Measurements from ENCODE around the gene LRRC8C.

Gene LRRC8C

DNA sequence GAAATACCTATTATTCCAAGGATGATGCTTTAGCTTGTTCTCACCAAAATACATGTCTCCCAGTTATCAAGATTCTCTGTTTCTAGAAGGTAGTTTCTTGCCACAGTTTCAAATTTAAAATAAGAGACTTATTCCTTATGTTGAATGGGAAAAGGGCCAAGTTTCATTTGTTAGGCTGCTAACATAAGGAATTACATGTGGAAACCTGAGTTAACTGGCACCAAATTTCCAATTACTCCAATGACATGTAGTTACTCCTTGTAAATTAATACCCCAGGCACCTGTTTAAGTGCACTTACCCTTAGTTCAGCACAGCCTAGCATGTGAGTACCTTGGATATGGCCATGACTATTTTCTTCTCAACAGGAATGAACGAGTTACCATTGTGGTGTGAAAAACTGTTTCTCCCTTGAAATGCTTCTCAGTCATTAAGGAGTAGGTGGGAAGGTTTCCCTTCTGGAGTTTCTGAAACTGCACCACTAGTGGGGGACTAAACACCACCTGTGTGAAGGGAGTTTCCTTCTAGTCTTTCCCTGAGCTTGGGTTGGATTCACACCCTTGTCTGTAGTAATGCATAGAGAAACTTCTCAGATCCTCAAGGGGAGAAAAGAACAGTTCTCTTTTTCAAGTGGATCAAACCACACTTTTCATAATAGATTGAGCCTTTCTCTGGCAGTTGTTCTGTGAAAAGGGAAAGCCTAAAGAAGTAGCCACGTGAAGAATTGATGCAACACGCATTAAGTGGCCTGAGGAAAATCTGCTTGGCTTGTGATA lies 32.3 kb upstream of the LRRC8C start:
- Histone ChIP-seq H4K20me1 (ENCODE audit: insufficient read depth, low read length) (no peaks in the 10 kb centered on the region), H3K9me3 (ENCODE audit: low read length) (no peaks in the 10 kb centered on the region), H2AFZ (ENCODE audit: low read length) (no peak overlapping the region), H3K4me3 (ENCODE audit: low read depth, low read length, poor library complexity, severe bottlenecking) (no peak overlapping the region), H3K27me3 (ENCODE audit: insufficient read depth, low read length) (no peaks in the 10 kb centered on the region), H3K36me3 (ENCODE audit: insufficient read depth, low read length) (no peaks in the 10 kb centered on the region), H3K27ac (ENCODE audit: low read depth, low read length, poor library complexity, severe bottlenecking) (no peak overlapping the region), H3K9ac (ENCODE audit: low read length) (no peak overlapping the region), H3K4me2 (ENCODE audit: low read length) (no peak overlapping the region), H3K79me2 (ENCODE audit: insufficient read depth, low read length) (no peaks in the 10 kb centered on the region), H3F3A (ENCODE audit: insufficient read depth, low read length) (no peaks in the 10 kb centered on the region), H3K4me1 (ENCODE audit: insufficient read depth, low read length, severe bottlenecking) (no peaks in the 10 kb centered on the region), H3K9me2 (ENCODE audit: low read depth, low read length) (no peaks in the 10 kb centered on the region)
- TF ChIP-seq, protein P1, sequence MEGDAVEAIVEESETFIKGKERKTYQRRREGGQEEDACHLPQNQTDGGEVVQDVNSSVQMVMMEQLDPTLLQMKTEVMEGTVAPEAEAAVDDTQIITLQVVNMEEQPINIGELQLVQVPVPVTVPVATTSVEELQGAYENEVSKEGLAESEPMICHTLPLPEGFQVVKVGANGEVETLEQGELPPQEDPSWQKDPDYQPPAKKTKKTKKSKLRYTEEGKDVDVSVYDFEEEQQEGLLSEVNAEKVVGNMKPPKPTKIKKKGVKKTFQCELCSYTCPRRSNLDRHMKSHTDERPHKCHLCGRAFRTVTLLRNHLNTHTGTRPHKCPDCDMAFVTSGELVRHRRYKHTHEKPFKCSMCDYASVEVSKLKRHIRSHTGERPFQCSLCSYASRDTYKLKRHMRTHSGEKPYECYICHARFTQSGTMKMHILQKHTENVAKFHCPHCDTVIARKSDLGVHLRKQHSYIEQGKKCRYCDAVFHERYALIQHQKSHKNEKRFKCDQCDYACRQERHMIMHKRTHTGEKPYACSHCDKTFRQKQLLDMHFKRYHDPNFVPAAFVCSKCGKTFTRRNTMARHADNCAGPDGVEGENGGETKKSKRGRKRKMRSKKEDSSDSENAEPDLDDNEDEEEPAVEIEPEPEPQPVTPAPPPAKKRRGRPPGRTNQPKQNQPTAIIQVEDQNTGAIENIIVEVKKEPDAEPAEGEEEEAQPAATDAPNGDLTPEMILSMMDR (IDR thresholded peaks at IDR 0.05; ENCODE audit: low read length) = no peak
- no peak for TF ChIP-seq EZH2 (IDR thresholded peaks at IDR 0.05; ENCODE audit: borderline replicate concordance, low read length)

DNA sequence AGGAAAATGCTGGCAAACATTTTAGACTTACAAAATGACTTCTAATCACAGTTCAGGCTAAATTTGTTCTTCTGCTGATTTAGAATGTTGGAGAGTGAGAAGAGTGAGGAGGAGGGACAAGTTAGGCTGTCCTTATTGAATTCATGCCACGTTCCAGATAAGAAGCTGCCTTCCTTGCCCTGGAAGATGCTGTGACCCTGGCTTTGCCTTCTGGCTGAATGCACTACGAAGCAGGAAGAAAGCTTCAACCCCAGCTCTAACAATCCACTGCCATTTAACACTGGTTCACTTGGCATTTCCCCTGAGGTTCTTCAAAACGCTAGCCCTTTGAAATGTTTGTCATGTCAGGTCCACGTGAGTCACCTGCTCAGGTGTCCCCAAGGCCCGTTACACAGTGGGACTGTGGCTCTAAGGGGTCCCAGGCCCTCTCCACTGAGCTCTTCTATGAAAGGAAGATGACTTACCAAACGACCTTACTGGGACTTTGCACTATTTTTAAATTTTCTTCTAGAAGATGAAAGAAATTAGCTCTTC lies 30.0 kb upstream of the LRRC8C start:
- Histone ChIP-seq H3K4me2 (ENCODE audit: low read length) (no peak overlapping the region), H3K79me2 (ENCODE audit: insufficient read depth, low read length) (no peaks in the 10 kb centered on the region), H3K9ac (ENCODE audit: low read length) (no peak overlapping the region), H3K9me2 (ENCODE audit: low read depth, low read length) (no peaks in the 10 kb centered on the region), H3F3A (ENCODE audit: insufficient read depth, low read length) (no peaks in the 10 kb centered on the region), H3K4me1 (ENCODE audit: insufficient read depth, low read length, severe bottlenecking) (peaks cover 18% of the 10 kb centered on the region), H3K4me3 (ENCODE audit: low read depth, low read length, poor library complexity, severe bottlenecking) (no peak overlapping the region), H4K20me1 (ENCODE audit: insufficient read depth, low read length) (no peaks in the 10 kb centered on the region), H3K9me3 (ENCODE audit: low read length) (no peaks in the 10 kb centered on the region), H3K27ac (ENCODE audit: low read depth, low read length, poor library complexity, severe bottlenecking) (no peak overlapping the region), H3K27me3 (ENCODE audit: insufficient read depth, low read length) (no peaks in the 10 kb centered on the region), H2AFZ (ENCODE audit: low read length) (no peak overlapping the region), H3K36me3 (ENCODE audit: insufficient read depth, low read length) (no peaks in the 10 kb centered on the region)
- no peak for TF ChIP-seq EZH2 (IDR thresholded peaks at IDR 0.05; ENCODE audit: borderline replicate concordance, low read length)
- TF ChIP-seq, protein P1 (IDR thresholded peaks at IDR 0.05; ENCODE audit: low read length) = no peak

DNA sequence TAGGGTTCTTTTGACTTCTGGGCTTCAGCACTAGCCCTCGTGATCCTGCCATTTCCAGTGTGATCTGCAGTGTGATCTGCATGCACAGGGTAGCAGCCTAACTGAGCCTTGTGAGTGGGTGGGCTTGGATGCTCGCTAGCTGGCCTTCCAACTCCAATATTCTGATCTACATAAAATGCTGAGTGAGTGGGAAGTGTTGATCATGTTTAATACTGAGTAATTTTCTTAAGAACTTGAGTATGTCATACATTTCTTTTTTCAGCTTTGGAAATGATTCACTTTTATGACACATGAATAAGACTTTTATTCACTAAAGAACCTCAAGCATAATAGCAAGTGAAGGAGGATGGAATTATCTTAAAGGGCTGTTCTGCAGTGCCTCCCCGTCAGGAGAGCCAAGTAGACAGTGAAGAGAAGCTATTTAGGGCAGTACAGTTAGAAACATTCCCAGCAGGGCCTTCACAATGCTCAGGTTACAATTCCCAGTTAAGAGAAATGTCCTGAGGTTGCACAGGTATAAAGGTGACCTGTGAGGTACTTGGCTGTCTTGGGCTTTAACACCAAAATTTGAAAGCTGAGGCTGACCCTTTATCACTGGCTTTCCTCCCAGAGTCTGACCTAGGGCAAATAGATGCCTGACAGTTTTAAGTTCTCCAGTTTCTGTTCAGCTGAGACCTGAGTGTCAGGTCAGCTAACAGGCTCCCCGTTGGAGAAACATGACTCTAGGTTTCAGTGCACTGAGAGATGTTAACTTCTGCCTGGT lies 29.1 kb upstream of the LRRC8C start:
- Histone ChIP-seq H3K4me2 (ENCODE audit: low read length) (no peak overlapping the region), H3K9me2 (ENCODE audit: low read depth, low read length) (no peaks in the 10 kb centered on the region), H3K4me1 (ENCODE audit: insufficient read depth, low read length, severe bottlenecking) (peaks cover 27% of the 10 kb centered on the region), H3K27me3 (ENCODE audit: insufficient read depth, low read length) (no peaks in the 10 kb centered on the region), H4K20me1 (ENCODE audit: insufficient read depth, low read length) (no peaks in the 10 kb centered on the region), H3F3A (ENCODE audit: insufficient read depth, low read length) (no peaks in the 10 kb centered on the region), H3K27ac (ENCODE audit: low read depth, low read length, poor library complexity, severe bottlenecking) (no peak overlapping the region), H3K79me2 (ENCODE audit: insufficient read depth, low read length) (no peaks in the 10 kb centered on the region), H2AFZ (ENCODE audit: low read length) (no peak overlapping the region), H3K4me3 (ENCODE audit: low read depth, low read length, poor library complexity, severe bottlenecking) (no peak overlapping the region), H3K36me3 (ENCODE audit: insufficient read depth, low read length) (no peaks in the 10 kb centered on the region), H3K9ac (ENCODE audit: low read length) (no peak overlapping the region), H3K9me3 (ENCODE audit: low read length) (no peaks in the 10 kb centered on the region)
- TF ChIP-seq EZH2 (IDR thresholded peaks at IDR 0.05; ENCODE audit: borderline replicate concordance, low read length) = no peak
- TF ChIP-seq, protein P1 (IDR thresholded peaks at IDR 0.05; ENCODE audit: low read length) = no peak

Measured in OCI-LY1 (cell line).